NCI-H748 (cell line): ENCODE data around the gene CDKN3.
A peak's percentile ranks its signal among the peaks of the same experiment; 100 is the strongest.
"Not testable (repeated sequence)": the region's sequence is repeated elsewhere in the genome, so short reads cannot be mapped to it uniquely, and the experiment has no call there.

Experiments used
- DNase-seq: peaks from one replicate; lab custom pipeline; 2025; ENCODE audit not compliant: unreplicated experiment; lab: John Stamatoyannopoulos, UW

CDKN3 gene

GRCh38 chr14:54369343-54369742 is 27.5 kb upstream of the CDKN3 start:
- DNase-seq, result no peak

GRCh38 chr14:54370323-54371198 is 26.2 kb upstream of the CDKN3 start:
- DNase-seq, result no peak

- no peak for DNase-seq
Measured at GRCh38 chr14:54374117-54374884, 22.5 kb upstream of the CDKN3 start.

- DNase-seq, result peak; percentile 7
Measured at GRCh38 chr14:54377501-54377900, 19.3 kb upstream of the CDKN3 start.

- DNase-seq, result not testable (repeated sequence)
Measured at GRCh38 chr14:54378893-54379292, 17.9 kb upstream of the CDKN3 start.

GRCh38 chr14:54380558-54380957 is 16.2 kb upstream of the CDKN3 start:
- DNase-seq, result peak; percentile 22

GRCh38 chr14:54381821-54382220 is 15.0 kb upstream of the CDKN3 start:
- no peak for DNase-seq

GRCh38 chr14:54383835-54384234 is 13.0 kb upstream of the CDKN3 start:
- DNase-seq, result no peak

GRCh38 chr14:54385556-54385955 is 11.3 kb upstream of the CDKN3 start:
- no peak for DNase-seq

GRCh38 chr14:54387328-54387727 is 9.5 kb upstream of the CDKN3 start:
- no peak for DNase-seq

GRCh38 chr14:54392131-54392859 is 4.5 kb upstream of the CDKN3 start:
- no peak for DNase-seq

- not testable (repeated sequence) for DNase-seq
Measured at GRCh38 chr14:54392986-54393884, 3.6 kb upstream of the CDKN3 start.

GRCh38 chr14:54394596-54394995 is 2.2 kb upstream of the CDKN3 start:
- DNase-seq, result no peak

- DNase-seq, result no peak
Measured at GRCh38 chr14:54395284-54395683, 1.5 kb upstream of the CDKN3 start.

GRCh38 chr14:54395716-54396115 is 1.1 kb upstream of the CDKN3 start:
- no peak for DNase-seq

- no peak for DNase-seq
Measured at GRCh38 chr14:54396183-54396492, 669 bp upstream of the CDKN3 start.

GRCh38 chr14:54399560-54399959 is 2.8 kb downstream of the CDKN3 start:
- DNase-seq, result no peak

- DNase-seq, result not testable (repeated sequence)
Measured at GRCh38 chr14:54403401-54404005, 6.7 kb downstream of the CDKN3 start.

GRCh38 chr14:54410215-54410614 is 13.4 kb downstream of the CDKN3 start:
- no peak for DNase-seq

- no peak for DNase-seq
Measured at GRCh38 chr14:54411371-54411770, 14.6 kb downstream of the CDKN3 start.
